ENCODE results near the gene MRPL50. TPM values are rescaled to one million over a fixed set of nuclear protein-coding genes. Genes with fewer than 3 reads are reported as not detected.
"Not testable (repeated sequence)": the region's sequence is repeated elsewhere in the genome, so short reads cannot be mapped to it uniquely, and the experiment has no call there.

MRPL50 gene
- total RNA-seq, 1 donor from 2014 or later = 14.8 TPM

GRCh38 chr9:101409079-101409477, 10.7 kb upstream of the MRPL50 start:
- H3K4me3 Mint-ChIP-seq (ENCODE audit: low read depth) = no peak overlapping the region
- peaks cover 85% of the 10 kb centered on the region for H3K9me3 Mint-ChIP-seq
- H3K36me3 Mint-ChIP-seq (ENCODE audit: low read depth) = peaks cover 76% of the 10 kb centered on the region
- no peaks in the 10 kb centered on the region for H3K27me3 Mint-ChIP-seq (ENCODE audit: low read depth)
- H3K27ac Mint-ChIP-seq = no peak overlapping the region
- H3K4me1 Mint-ChIP-seq (ENCODE audit: low read depth) = no peaks in the 10 kb centered on the region
- DNase-seq (ENCODE audit: low spot score) = no peak
- intact Hi-C loops (cut with micrococcal nuclease) = no loop called here

- intact Hi-C loops (cut with micrococcal nuclease) = no loop called here
- Mint-ChIP-seq H3K4me3 (ENCODE audit: low read depth) (no peak overlapping the region), H3K4me1 (ENCODE audit: low read depth) (no peaks in the 10 kb centered on the region), H3K27ac (no peak overlapping the region), H3K27me3 (ENCODE audit: low read depth) (no peaks in the 10 kb centered on the region), H3K36me3 (ENCODE audit: low read depth) (peaks cover 79% of the 10 kb centered on the region), H3K9me3 (peaks cover 86% of the 10 kb centered on the region)
- DNase-seq (ENCODE audit: low spot score) = no peak
These were observed 10.1 kb upstream of the MRPL50 start for GRCh38 chr9:101408374-101409078.

GRCh38 chr9:101403516-101404285, 5.3 kb upstream of the MRPL50 start:
- Mint-ChIP-seq H3K4me3 (ENCODE audit: low read depth) (no peak overlapping the region), H3K27me3 (ENCODE audit: low read depth) (no peaks in the 10 kb centered on the region), H3K27ac (no peak overlapping the region), H3K36me3 (ENCODE audit: low read depth) (peaks cover 87% of the 10 kb centered on the region), H3K9me3 (peaks cover 72% of the 10 kb centered on the region), H3K4me1 (ENCODE audit: low read depth) (peaks cover 27% of the 10 kb centered on the region)
- intact Hi-C loops (cut with micrococcal nuclease) = no loop called here
- DNase-seq (ENCODE audit: low spot score) = no peak

- Mint-ChIP-seq H3K36me3 (ENCODE audit: low read depth) (peaks cover 77% of the 10 kb centered on the region), H3K9me3 (peaks cover 44% of the 10 kb centered on the region), H3K4me1 (ENCODE audit: low read depth) (peaks cover 40% of the 10 kb centered on the region), H3K27ac (peak overlapping the region; percentile 5), H3K27me3 (ENCODE audit: low read depth) (no peaks in the 10 kb centered on the region), H3K4me3 (ENCODE audit: low read depth) (peak overlapping the region; percentile 73)
- DNase-seq (ENCODE audit: low spot score) = no peak
- intact Hi-C loops (cut with micrococcal nuclease) = no loop called here
These were observed 1.7 kb upstream of the MRPL50 start for GRCh38 chr9:101400120-101400519.

GRCh38 chr9:101399643-101399970, 1.2 kb upstream of the MRPL50 start:
- peaks cover 40% of the 10 kb centered on the region for H3K4me1 Mint-ChIP-seq (ENCODE audit: low read depth)
- peak overlapping the region; percentile 96 for H3K27ac Mint-ChIP-seq
- no peak for DNase-seq (ENCODE audit: low spot score)
- intact Hi-C loops (cut with micrococcal nuclease) = loop anchor here (5.0 to 10.0 kb wide), 2 partner anchors 797 to 1045 kb away; partner anchors contain the start of gene TEX10
- H3K4me3 Mint-ChIP-seq (ENCODE audit: low read depth) = peak overlapping the region; percentile 94
- H3K36me3 Mint-ChIP-seq (ENCODE audit: low read depth) = peaks cover 77% of the 10 kb centered on the region
- H3K9me3 Mint-ChIP-seq = peaks cover 43% of the 10 kb centered on the region
- H3K27me3 Mint-ChIP-seq (ENCODE audit: low read depth) = no peaks in the 10 kb centered on the region

GRCh38 chr9:101398930-101399642, 668 bp upstream of the MRPL50 start:
- H3K9me3 Mint-ChIP-seq = peaks cover 43% of the 10 kb centered on the region
- no peak for DNase-seq (ENCODE audit: low spot score)
- H3K27me3 Mint-ChIP-seq (ENCODE audit: low read depth) = no peaks in the 10 kb centered on the region
- H3K4me3 Mint-ChIP-seq (ENCODE audit: low read depth) = peak overlapping the region; percentile 94
- peaks cover 41% of the 10 kb centered on the region for H3K4me1 Mint-ChIP-seq (ENCODE audit: low read depth)
- peaks cover 77% of the 10 kb centered on the region for H3K36me3 Mint-ChIP-seq (ENCODE audit: low read depth)
- intact Hi-C loops (cut with micrococcal nuclease) = loop anchor here (1.0 to 10.0 kb wide), 3 partner anchors 134 to 1044 kb away; partner anchors contain the start of genes RNF20 and TEX10
- H3K27ac Mint-ChIP-seq = peak overlapping the region; percentile 96

- DNase-seq (ENCODE audit: low spot score) = no peak
- intact Hi-C loops (cut with micrococcal nuclease) = loop anchor here (1.0 to 10.0 kb wide), 3 partner anchors 136 to 1043 kb away; partner anchors contain the start of genes RNF20 and TEX10
These were observed 711 bp downstream of the MRPL50 start for GRCh38 chr9:101397746-101398067.

GRCh38 chr9:101394687-101395086, 3.7 kb downstream of the MRPL50 start:
- H3K9me3 Mint-ChIP-seq = peaks cover 43% of the 10 kb centered on the region
- no peak overlapping the region for H3K27ac Mint-ChIP-seq
- DNase-seq (ENCODE audit: low spot score) = no peak
- intact Hi-C loops (cut with micrococcal nuclease) = loop anchor here (5.0 to 10.0 kb wide), 2 partner anchors 792 to 1040 kb away; partner anchors contain the start of gene TEX10
- peaks cover 25% of the 10 kb centered on the region for H3K4me1 Mint-ChIP-seq (ENCODE audit: low read depth)
- peaks cover 78% of the 10 kb centered on the region for H3K36me3 Mint-ChIP-seq (ENCODE audit: low read depth)
- H3K4me3 Mint-ChIP-seq (ENCODE audit: low read depth) = no peak overlapping the region
- H3K27me3 Mint-ChIP-seq (ENCODE audit: low read depth) = no peaks in the 10 kb centered on the region

More at GRCh38 chr9:101397746-101398067, 711 bp downstream of the MRPL50 start:
- Mint-ChIP-seq H3K27me3 (ENCODE audit: low read depth) (no peaks in the 10 kb centered on the region), H3K9me3 (peaks cover 43% of the 10 kb centered on the region), H3K4me1 (ENCODE audit: low read depth) (peaks cover 41% of the 10 kb centered on the region), H3K36me3 (ENCODE audit: low read depth) (peaks cover 77% of the 10 kb centered on the region), H3K27ac (peak overlapping the region; percentile 96), H3K4me3 (ENCODE audit: low read depth) (peak overlapping the region; percentile 94)

GRCh38 chr9:101393135-101393534, 5.3 kb downstream of the MRPL50 start:
- no peak for DNase-seq (ENCODE audit: low spot score)
- Mint-ChIP-seq H3K4me3 (ENCODE audit: low read depth) (no peak overlapping the region), H3K4me1 (ENCODE audit: low read depth) (peaks cover 25% of the 10 kb centered on the region), H3K9me3 (peaks cover 43% of the 10 kb centered on the region), H3K27ac (no peak overlapping the region), H3K36me3 (ENCODE audit: low read depth) (peaks cover 90% of the 10 kb centered on the region), H3K27me3 (ENCODE audit: low read depth) (no peaks in the 10 kb centered on the region)
- intact Hi-C loops (cut with micrococcal nuclease) = loop anchor here (10.0 kb wide), 1 partner anchor 1038 kb away; the partner anchor contains the start of gene TEX10

GRCh38 chr9:101388507-101388993, 9.9 kb downstream of the MRPL50 start:
- intact Hi-C loops (cut with micrococcal nuclease) = no loop called here
- H3K4me1 Mint-ChIP-seq (ENCODE audit: low read depth) = peaks cover 10% of the 10 kb centered on the region
- H3K9me3 Mint-ChIP-seq = peaks cover 36% of the 10 kb centered on the region
- no peak overlapping the region for H3K4me3 Mint-ChIP-seq (ENCODE audit: low read depth)
- no peak for DNase-seq (ENCODE audit: low spot score)
- H3K36me3 Mint-ChIP-seq (ENCODE audit: low read depth) = peaks cover 68% of the 10 kb centered on the region
- H3K27me3 Mint-ChIP-seq (ENCODE audit: low read depth) = no peaks in the 10 kb centered on the region
- H3K27ac Mint-ChIP-seq = no peak overlapping the region

GRCh38 chr9:101387871-101388506, 10.4 kb downstream of the MRPL50 start:
- H3K36me3 Mint-ChIP-seq (ENCODE audit: low read depth) = peaks cover 62% of the 10 kb centered on the region
- H3K4me3 Mint-ChIP-seq (ENCODE audit: low read depth) = no peak overlapping the region
- H3K27me3 Mint-ChIP-seq (ENCODE audit: low read depth) = no peaks in the 10 kb centered on the region
- intact Hi-C loops (cut with micrococcal nuclease) = no loop called here
- no peak for DNase-seq (ENCODE audit: low spot score)
- H3K27ac Mint-ChIP-seq = no peak overlapping the region
- H3K4me1 Mint-ChIP-seq (ENCODE audit: low read depth) = peaks cover 10% of the 10 kb centered on the region
- peaks cover 30% of the 10 kb centered on the region for H3K9me3 Mint-ChIP-seq

GRCh38 chr9:101384873-101385536, 13.4 kb downstream of the MRPL50 start, which contains the start of gene BAAT:
Gene BAAT (minus strand): TSS chr9:101385006. CDS start chr9:101371404, 13,602 bp downstream.
- H3K27me3 Mint-ChIP-seq (ENCODE audit: low read depth); DNase-seq (ENCODE audit: low spot score); intact Hi-C loops (cut with micrococcal nuclease); H3K27ac Mint-ChIP-seq; H3K4me3 Mint-ChIP-seq (ENCODE audit: low read depth); H3K4me1 Mint-ChIP-seq (ENCODE audit: low read depth): not testable (repeated sequence)
- Mint-ChIP-seq H3K9me3 (peaks cover 13% of the 10 kb centered on the region), H3K36me3 (ENCODE audit: low read depth) (peaks cover 33% of the 10 kb centered on the region)
